Left kidney (tissue), 2 donors: ENCODE results near the gene TNS1. TPM values are rescaled to one million over a fixed set of nuclear protein-coding genes. Genes with fewer than 3 reads are reported as not detected.

Source experiments
- DNase-seq: peaks from one replicate; pipeline ENCODE4 v3.0.0-alpha.2; 2013
- polyA plus RNA-seq: library from polyadenylated mRNA; unstranded; fragments of 120-200 nt; gene quantifications from one replicate; pipeline ENCODE4 v1.2.1, GENCODE V29; 2013; ENCODE audit not compliant: insufficient read length

The TNS1 gene
- polyA plus RNA-seq, 1 donor: 64.9 TPM

- DNase-seq: no peak
Observed at GRCh38 chr2:217958206-217958883, 44.5 kb downstream of the TNS1 start.

- DNase-seq: no peak
Observed at GRCh38 chr2:217956586-217957457, 46.0 kb downstream of the TNS1 start.

- no peak for DNase-seq
Observed at GRCh38 chr2:217955881-217956493, 46.8 kb downstream of the TNS1 start.

- DNase-seq: no peak
Observed at GRCh38 chr2:217954971-217955740, 47.6 kb downstream of the TNS1 start.

- DNase-seq: no peak
Observed at GRCh38 chr2:217954469-217954868, 48.3 kb downstream of the TNS1 start.

- no peak for DNase-seq
Observed at GRCh38 chr2:217954051-217954450, 48.7 kb downstream of the TNS1 start.

GRCh38 chr2:217953531-217953932 is 49.3 kb downstream of the TNS1 start:
- no peak for DNase-seq

GRCh38 chr2:217953011-217953481 is 49.7 kb downstream of the TNS1 start:
- no peak for DNase-seq

- DNase-seq: no peak
Observed at GRCh38 chr2:217952409-217952808, 50.4 kb downstream of the TNS1 start.

- DNase-seq: no peak
Observed at GRCh38 chr2:217951521-217952247, 51.1 kb downstream of the TNS1 start.

GRCh38 chr2:217951091-217951490 is 51.7 kb downstream of the TNS1 start:
- no peak for DNase-seq

- no peak for DNase-seq
Observed at GRCh38 chr2:217950401-217950871, 52.4 kb downstream of the TNS1 start.

GRCh38 chr2:217949447-217949846 is 53.3 kb downstream of the TNS1 start:
- no peak for DNase-seq

- no peak for DNase-seq
Observed at GRCh38 chr2:217948897-217949296, 53.9 kb downstream of the TNS1 start.

GRCh38 chr2:217948351-217948791 is 54.4 kb downstream of the TNS1 start:
- no peak for DNase-seq

- DNase-seq: no peak
Observed at GRCh38 chr2:217947383-217948350, 55.1 kb downstream of the TNS1 start.

- DNase-seq: no peak
Observed at GRCh38 chr2:217946051-217946450, 56.7 kb downstream of the TNS1 start.

GRCh38 chr2:217945530-217945929 is 57.3 kb downstream of the TNS1 start:
- no peak for DNase-seq

- no peak for DNase-seq
Observed at GRCh38 chr2:217944923-217945322, 57.9 kb downstream of the TNS1 start.

- DNase-seq: no peak
Observed at GRCh38 chr2:217944366-217944765, 58.4 kb downstream of the TNS1 start.
